ENCODE results near the gene KCNJ8.

KCNJ8 gene

DNA sequence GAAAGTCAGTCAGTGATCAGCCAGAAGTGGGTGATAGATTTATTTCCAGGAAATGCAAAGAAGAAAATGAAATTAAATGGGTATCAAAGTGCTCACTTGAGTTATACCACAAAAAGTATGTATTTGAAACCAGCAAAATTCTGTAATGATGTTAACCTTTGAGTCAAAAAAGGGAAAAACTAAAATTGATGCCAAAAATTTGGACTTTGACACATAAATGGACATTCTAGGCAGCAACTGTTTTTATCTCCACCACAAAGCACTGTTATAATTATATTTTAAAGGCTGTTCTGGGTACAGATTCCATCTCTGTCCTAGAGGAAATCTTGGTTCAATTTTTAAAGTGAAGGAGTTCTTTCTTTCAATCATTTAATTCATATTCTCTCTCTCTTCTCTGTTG lies 31.7 kb upstream of the KCNJ8 start:
- no peak for ATAC-seq

GRCh38 chr12:21801522-21802288 lies 27.2 kb upstream of the KCNJ8 start:
- TF ChIP-seq POU6F1 (CRISPR knock-in tag; IDR thresholded peaks at IDR 0.05; ENCODE audit: borderline replicate concordance, low read depth) (no peak), ZFP3 (CRISPR knock-in tag; IDR thresholded peaks at IDR 0.05) (no peak), CSRNP3 (CRISPR knock-in tag; IDR thresholded peaks at IDR 0.05) (no peak), ARNTL (CRISPR knock-in tag; IDR thresholded peaks at IDR 0.05; ENCODE audit: borderline replicate concordance, low read depth) (no peak), TCF4 (CRISPR knock-in tag; IDR thresholded peaks at IDR 0.05; ENCODE audit: borderline replicate concordance) (no peak), ZNF70 (CRISPR knock-in tag; IDR thresholded peaks at IDR 0.05) (no peak)
- TF ChIP-seq, protein P1, sequence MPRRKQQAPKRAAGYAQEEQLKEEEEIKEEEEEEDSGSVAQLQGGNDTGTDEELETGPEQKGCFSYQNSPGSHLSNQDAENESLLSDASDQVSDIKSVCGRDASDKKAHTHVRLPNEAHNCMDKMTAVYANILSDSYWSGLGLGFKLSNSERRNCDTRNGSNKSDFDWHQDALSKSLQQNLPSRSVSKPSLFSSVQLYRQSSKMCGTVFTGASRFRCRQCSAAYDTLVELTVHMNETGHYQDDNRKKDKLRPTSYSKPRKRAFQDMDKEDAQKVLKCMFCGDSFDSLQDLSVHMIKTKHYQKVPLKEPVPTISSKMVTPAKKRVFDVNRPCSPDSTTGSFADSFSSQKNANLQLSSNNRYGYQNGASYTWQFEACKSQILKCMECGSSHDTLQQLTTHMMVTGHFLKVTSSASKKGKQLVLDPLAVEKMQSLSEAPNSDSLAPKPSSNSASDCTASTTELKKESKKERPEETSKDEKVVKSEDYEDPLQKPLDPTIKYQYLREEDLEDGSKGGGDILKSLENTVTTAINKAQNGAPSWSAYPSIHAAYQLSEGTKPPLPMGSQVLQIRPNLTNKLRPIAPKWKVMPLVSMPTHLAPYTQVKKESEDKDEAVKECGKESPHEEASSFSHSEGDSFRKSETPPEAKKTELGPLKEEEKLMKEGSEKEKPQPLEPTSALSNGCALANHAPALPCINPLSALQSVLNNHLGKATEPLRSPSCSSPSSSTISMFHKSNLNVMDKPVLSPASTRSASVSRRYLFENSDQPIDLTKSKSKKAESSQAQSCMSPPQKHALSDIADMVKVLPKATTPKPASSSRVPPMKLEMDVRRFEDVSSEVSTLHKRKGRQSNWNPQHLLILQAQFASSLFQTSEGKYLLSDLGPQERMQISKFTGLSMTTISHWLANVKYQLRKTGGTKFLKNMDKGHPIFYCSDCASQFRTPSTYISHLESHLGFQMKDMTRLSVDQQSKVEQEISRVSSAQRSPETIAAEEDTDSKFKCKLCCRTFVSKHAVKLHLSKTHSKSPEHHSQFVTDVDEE (CRISPR knock-in tag; IDR thresholded peaks at IDR 0.05), result no peak
- no peak for ATAC-seq

More for the DNA sequence above, 31.7 kb upstream of the KCNJ8 start:
- TF ChIP-seq ZC3H10 (CRISPR knock-in tag; IDR thresholded peaks at IDR 0.05) (no peak), CSRNP3 (CRISPR knock-in tag; IDR thresholded peaks at IDR 0.05) (no peak)
- TF ChIP-seq, protein P2, sequence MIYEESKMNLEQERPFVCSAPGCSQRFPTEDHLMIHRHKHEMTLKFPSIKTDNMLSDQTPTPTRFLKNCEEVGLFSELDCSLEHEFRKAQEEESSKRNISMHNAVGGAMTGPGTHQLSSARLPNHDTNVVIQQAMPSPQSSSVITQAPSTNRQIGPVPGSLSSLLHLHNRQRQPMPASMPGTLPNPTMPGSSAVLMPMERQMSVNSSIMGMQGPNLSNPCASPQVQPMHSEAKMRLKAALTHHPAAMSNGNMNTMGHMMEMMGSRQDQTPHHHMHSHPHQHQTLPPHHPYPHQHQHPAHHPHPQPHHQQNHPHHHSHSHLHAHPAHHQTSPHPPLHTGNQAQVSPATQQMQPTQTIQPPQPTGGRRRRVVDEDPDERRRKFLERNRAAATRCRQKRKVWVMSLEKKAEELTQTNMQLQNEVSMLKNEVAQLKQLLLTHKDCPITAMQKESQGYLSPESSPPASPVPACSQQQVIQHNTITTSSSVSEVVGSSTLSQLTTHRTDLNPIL (CRISPR knock-in tag; IDR thresholded peaks at IDR 0.05; ENCODE audit: low read depth), result no peak

GRCh38 chr12:21800011-21800410 lies 25.5 kb upstream of the KCNJ8 start:
- ATAC-seq, result no peak
- TF ChIP-seq, protein P1 (CRISPR knock-in tag; IDR thresholded peaks at IDR 0.05), result no peak
- TF ChIP-seq CSDC2 (CRISPR knock-in tag; IDR thresholded peaks at IDR 0.05), result no peak
- no peak for TF ChIP-seq ISL1 (CRISPR knock-in tag; IDR thresholded peaks at IDR 0.05)
- no peak for TF ChIP-seq TCF4 (CRISPR knock-in tag; IDR thresholded peaks at IDR 0.05; ENCODE audit: borderline replicate concordance)
- TF ChIP-seq, protein P3, sequence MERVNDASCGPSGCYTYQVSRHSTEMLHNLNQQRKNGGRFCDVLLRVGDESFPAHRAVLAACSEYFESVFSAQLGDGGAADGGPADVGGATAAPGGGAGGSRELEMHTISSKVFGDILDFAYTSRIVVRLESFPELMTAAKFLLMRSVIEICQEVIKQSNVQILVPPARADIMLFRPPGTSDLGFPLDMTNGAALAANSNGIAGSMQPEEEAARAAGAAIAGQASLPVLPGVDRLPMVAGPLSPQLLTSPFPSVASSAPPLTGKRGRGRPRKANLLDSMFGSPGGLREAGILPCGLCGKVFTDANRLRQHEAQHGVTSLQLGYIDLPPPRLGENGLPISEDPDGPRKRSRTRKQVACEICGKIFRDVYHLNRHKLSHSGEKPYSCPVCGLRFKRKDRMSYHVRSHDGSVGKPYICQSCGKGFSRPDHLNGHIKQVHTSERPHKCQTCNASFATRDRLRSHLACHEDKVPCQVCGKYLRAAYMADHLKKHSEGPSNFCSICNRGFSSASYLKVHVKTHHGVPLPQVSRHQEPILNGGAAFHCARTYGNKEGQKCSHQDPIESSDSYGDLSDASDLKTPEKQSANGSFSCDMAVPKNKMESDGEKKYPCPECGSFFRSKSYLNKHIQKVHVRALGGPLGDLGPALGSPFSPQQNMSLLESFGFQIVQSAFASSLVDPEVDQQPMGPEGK (CRISPR knock-in tag; IDR thresholded peaks at IDR 0.05; ENCODE audit: borderline replicate concordance), result no peak
- TF ChIP-seq ZNF565 (CRISPR knock-in tag; conservative IDR thresholded peaks at IDR 0.05; ENCODE audit: low read depth), result no peak
- TF ChIP-seq PPARA (CRISPR knock-in tag; IDR thresholded peaks at IDR 0.05; ENCODE audit: borderline replicate concordance), result no peak
- no peak for TF ChIP-seq TOX (CRISPR knock-in tag; IDR thresholded peaks at IDR 0.05; ENCODE audit: borderline replicate concordance)
- TF ChIP-seq POU6F1 (CRISPR knock-in tag; IDR thresholded peaks at IDR 0.05; ENCODE audit: borderline replicate concordance, low read depth), result no peak
- TF ChIP-seq CSRNP3 (CRISPR knock-in tag; IDR thresholded peaks at IDR 0.05), result no peak
- TF ChIP-seq ARNTL (CRISPR knock-in tag; IDR thresholded peaks at IDR 0.05; ENCODE audit: borderline replicate concordance, low read depth), result no peak
- TF ChIP-seq ZNF8 (CRISPR knock-in tag; IDR thresholded peaks at IDR 0.05), result no peak
- TF ChIP-seq BACH2 (CRISPR knock-in tag; IDR thresholded peaks at IDR 0.05; ENCODE audit: borderline replicate concordance), result no peak
- no peak for TF ChIP-seq RARB (CRISPR knock-in tag; IDR thresholded peaks at IDR 0.05)

Data from SK-N-SH treated with all-trans-retinoic acid at 6 μM for 48 hours (cell line).